Measurements from ENCODE around the gene F10.

Gene F10

GRCh38 chr13:113114511-113115362, 7.9 kb upstream of the F10 start:
- no peak overlapping the region for H3K27ac ChIP-seq (replicated peaks)
- peaks cover 27% of the 10 kb centered on the region for H3K27me3 ChIP-seq (ENCODE audit: insufficient read depth, poor library complexity, severe bottlenecking)
- no peak overlapping the region for H3K4me3 ChIP-seq (replicated peaks; ENCODE audit: insufficient read depth, low read length)
- DNase-seq (ENCODE audit: low read depth in 1 of 2, low spot score in 1 of 2) = no peak
- TF ChIP-seq POLR2AphosphoS5 (IDR thresholded peaks at IDR 0.05; ENCODE audit: low read depth) = no peak
- TF ChIP-seq GABPA (IDR thresholded peaks at IDR 0.05; ENCODE audit: low read depth) = no peak
- no peak for TF ChIP-seq SPI1 (IDR thresholded peaks at IDR 0.05; ENCODE audit: borderline replicate concordance, low read depth)
- no peak for TF ChIP-seq REST (IDR thresholded peaks at IDR 0.05; ENCODE audit: insufficient replicate concordance, low read depth)
- TF ChIP-seq, protein P1, sequence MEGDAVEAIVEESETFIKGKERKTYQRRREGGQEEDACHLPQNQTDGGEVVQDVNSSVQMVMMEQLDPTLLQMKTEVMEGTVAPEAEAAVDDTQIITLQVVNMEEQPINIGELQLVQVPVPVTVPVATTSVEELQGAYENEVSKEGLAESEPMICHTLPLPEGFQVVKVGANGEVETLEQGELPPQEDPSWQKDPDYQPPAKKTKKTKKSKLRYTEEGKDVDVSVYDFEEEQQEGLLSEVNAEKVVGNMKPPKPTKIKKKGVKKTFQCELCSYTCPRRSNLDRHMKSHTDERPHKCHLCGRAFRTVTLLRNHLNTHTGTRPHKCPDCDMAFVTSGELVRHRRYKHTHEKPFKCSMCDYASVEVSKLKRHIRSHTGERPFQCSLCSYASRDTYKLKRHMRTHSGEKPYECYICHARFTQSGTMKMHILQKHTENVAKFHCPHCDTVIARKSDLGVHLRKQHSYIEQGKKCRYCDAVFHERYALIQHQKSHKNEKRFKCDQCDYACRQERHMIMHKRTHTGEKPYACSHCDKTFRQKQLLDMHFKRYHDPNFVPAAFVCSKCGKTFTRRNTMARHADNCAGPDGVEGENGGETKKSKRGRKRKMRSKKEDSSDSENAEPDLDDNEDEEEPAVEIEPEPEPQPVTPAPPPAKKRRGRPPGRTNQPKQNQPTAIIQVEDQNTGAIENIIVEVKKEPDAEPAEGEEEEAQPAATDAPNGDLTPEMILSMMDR (IDR thresholded peaks at IDR 0.05; ENCODE audit: insufficient read depth, low read length) = no peak

- Histone ChIP-seq H3K27ac (replicated peaks) (no peak overlapping the region), H3K4me3 (replicated peaks; ENCODE audit: insufficient read depth, low read length) (no peak overlapping the region), H3K27me3 (ENCODE audit: insufficient read depth, poor library complexity, severe bottlenecking) (peaks cover 20% of the 10 kb centered on the region)
- no peak for TF ChIP-seq REST (IDR thresholded peaks at IDR 0.05; ENCODE audit: insufficient replicate concordance, low read depth)
- TF ChIP-seq, protein P1 (IDR thresholded peaks at IDR 0.05; ENCODE audit: insufficient read depth, low read length) = no peak
- DNase-seq (ENCODE audit: low read depth in 1 of 2, low spot score in 1 of 2) = no peak
Observed at GRCh38 chr13:113115363-113116205, 7.0 kb upstream of the F10 start.

DNA sequence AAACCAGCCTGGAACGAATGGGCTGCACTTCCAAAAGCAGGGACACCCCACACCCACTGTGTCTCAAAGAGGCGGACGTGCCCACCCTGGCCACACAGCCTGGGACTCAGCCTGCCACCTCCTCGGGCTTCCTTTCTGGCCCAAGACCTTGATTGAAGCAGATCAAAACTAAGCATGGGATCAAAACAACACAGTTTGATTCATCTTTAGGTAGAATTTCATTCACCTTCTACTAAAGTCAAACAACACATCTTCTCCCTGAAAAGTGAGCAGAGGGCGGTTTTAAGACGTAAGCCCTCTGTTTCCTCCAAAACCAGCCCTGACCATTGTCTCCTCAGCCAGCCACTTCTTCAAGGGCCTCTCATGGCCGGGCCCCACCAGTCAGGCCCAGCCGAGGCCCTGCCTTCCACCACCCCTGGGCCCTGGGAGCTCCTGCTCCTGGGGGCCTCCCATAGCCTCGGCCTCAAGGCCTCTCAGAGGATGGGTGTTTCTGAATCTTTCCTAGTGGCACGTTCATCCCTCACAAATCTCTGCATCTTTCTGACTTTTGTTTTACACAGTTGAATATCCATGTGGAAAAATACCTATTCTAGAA, 6.3 kb upstream of the F10 start:
- no peak for TF ChIP-seq POLR2AphosphoS5 (IDR thresholded peaks at IDR 0.05; ENCODE audit: low read depth)
- TF ChIP-seq, protein P1 (IDR thresholded peaks at IDR 0.05; ENCODE audit: insufficient read depth, low read length) = no peak
- DNase-seq (ENCODE audit: low read depth in 1 of 2, low spot score in 1 of 2) = no peak
- H3K27me3 ChIP-seq (ENCODE audit: insufficient read depth, poor library complexity, severe bottlenecking) = peaks cover 16% of the 10 kb centered on the region
- H3K27ac ChIP-seq (replicated peaks) = no peak overlapping the region
- H3K4me3 ChIP-seq (replicated peaks; ENCODE audit: insufficient read depth, low read length) = no peak overlapping the region
